8988T (cell line): ENCODE data around the gene KLC3.

ENCODE experiments used
- DNase-seq: peaks from one replicate; pipeline ENCODE4 v3.0.0; 2011

Gene KLC3

DNA sequence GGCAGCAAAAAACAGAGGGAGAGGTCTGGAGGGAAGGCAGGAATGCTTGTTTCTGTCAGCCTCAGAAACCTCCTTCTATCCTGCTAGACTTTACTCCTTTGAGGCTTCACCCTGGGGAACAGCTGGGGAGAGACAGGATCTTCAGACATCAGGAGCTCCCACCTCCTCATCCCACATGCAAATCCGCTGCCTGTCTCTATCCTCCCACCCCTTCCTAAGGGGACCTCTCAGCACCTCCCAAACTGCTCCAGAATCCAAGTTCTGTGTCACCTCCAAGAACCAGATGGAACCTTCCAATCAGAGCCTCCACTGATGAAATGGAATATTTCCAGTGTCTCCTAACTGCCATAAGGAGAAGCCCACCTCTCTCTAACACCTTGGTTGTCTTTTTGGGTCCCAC is 39.6 kb downstream of the KLC3 start:
- no peak for DNase-seq

DNA sequence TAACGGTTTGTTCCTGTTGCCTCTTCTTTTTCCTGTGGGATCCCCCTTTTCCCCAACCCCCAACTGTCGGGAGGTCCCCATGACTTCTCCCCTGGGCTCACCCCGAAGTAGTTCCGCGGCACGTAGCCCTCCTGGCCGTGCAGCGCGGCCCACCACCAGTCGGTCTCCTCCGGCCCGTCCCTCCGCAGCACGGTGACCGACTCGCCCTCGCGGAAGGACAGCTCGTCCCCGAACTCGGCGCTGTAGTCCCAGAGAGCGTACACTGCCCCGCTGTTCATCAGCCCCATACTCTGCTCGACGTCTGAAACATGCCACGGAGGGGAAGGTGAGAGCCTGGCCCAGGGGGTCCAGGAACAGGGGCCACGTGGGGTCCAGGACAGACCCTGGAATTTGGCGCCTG is 41.9 kb downstream of the KLC3 start:
- DNase-seq, result no peak

DNA sequence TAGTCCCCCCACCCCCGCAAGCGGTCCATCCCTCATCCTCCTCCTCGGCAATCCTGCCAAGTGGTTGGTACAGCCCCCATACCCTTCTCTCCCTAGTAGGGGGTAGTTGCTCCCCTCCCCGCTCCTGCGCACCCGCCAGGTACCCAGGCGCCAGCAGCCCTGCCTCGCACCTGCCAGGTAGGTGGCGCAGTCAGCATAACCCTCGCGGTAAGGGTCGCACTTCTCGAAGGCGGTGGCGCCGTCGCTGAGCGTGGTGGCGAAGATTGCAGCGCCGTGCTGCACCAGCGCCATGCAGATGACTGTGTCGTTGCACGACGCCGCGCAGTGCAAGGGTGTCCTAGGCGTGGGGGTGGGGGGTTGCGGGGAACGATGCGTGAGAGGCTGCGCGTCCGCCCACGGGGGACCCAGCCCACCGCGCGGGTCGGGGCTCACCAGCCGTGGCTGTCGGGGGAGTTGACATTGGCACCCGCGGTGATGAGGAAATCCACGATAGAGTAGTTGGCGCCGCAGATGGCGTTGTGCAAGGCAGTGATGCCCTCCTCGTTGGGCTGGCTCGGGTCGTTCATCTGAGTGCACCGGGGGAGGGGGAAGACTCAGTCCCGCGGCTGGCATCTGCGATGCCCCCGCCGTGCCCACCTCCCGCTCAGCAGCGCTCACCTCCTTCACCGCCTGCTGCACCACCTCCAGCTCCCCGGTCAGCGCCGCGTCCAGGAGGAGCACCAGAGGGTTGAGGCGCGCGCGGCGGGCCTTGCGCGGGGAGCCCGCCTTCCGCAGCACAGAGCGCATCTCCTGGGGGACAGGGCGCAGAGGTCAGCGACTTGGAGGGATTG is 45.1 kb downstream of the KLC3 start:
- no peak for DNase-seq

DNA sequence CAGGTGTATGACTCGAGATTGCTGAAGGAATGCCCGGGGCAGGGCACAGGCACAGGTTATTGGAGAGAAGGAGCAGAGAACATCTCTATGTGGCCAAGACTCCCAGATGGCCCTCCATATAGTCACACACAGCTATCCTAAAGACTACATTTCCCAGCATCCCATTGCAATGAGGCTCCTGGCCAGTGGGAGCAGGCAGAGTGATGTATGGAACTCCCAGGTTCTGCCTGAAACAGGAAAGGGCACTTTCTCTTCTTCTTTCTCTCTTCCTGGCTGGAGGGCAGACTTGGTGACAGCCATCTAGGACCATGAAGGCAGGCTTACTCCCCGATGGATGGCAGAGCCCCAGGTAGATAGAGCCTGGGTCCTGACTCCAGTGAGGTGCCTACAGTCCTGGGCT is 50.8 kb downstream of the KLC3 start:
- DNase-seq, result no peak

DNA sequence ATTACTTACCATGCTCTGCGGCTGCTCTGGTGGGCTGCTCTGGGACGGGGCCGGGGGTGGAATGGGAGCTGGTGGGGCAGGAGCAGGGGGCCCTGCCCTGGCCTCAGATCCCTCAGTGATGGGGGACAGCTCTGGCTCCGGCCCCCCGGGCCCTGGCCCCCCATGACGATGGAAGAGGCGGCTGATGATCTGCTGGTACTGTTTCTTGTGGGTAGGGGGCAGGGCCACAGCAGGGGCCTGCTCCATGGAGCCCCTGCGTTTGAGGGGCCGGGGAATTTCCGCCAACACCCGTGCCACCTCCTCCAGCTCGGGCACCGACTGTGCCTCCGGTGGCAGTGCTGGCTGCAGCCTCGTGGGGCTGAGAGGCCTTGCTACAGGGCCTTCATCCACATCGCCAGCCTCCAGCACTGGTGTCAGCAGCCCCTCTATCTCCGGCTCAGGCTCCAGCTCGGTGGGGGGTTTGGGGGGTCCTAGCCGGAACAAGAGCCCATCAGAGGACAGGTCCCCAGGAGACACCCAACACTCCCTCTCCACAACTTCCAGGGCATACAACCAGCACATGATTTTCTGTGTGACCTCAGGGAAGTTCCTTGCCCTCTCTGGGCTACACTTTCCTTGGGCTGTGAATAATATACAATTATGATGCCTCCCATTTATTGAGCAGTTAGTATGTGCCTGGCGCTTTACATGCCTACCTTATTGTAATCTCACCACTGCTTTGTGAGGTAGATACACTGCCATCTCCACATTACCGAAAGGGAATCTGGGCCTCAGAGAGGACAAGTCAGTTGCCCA is 51.5 kb downstream of the KLC3 start:
- no peak for DNase-seq

DNA sequence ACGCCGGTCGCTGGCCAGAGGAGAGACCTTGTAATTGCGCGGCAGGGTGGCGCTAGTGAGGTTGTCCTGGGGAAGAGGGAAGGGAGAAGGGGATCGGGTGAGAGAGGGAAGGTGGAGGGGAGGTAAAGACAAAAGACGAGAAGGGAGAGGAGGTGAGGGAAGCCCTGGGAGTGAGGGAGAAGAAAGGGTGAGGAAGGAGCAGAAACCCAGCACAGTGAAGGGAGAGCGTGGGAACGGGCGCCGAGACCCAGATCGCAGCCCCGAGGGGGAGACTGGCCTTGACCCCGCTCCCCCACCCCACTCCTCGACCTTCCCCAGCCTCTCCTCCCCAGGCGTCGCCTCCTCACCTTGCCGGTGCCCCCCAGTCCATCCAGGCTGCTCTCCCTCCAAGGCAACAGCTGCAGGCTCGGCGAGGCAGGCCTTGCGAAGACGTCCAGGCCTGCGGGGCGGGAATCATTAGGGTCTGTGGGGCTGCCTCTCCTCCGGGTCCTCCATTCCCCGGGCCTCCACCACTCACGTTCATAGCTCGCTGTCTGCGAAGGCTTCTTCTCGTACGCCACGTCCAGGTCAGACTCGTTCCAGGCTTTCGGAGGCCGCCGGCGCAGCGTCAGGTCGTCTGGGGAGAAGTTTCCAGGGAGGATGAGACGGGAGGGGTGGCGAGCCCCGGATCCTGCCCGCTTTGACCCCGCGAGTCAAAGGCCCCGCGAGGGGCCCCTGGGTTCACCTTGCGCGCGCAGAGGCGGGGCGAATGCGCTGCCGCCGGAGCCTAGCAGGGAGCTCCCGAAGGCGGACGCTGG is 55.5 kb downstream of the KLC3 start:
- no peak for DNase-seq

DNA sequence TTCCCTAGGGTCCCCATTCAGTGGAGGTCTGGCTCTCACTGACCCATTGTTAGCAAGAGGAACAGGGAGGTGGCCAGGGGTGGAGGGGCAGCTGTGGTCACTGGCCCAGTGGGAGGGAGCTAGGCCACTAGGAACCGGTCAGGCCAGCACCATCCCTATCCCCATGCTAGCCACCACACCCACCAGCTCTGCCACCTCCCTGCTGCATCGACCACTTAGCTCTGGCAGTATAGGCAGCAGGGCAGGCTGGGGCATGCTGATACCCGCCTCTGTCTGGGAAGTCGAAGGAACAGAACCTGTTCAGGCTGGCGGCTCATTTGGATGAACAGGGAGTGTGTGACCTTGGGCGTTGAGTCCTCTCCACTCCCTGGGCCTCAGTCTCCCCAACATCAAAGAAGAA is 59.6 kb downstream of the KLC3 start:
- no peak for DNase-seq
